Measurements from ENCODE around the gene TTC28.

TTC28 gene

GRCh38 chr22:28123989-28124766 lies 555.5 kb downstream of the TTC28 start:
- Histone ChIP-seq H3K9me2 (replicated peaks; ENCODE audit: low read depth, low read length) (no peaks in the 10 kb centered on the region), H3K79me2 (ENCODE audit: insufficient read depth, low read length) (peaks cover 31% of the 10 kb centered on the region), H3K36me3 (ENCODE audit: insufficient read depth, low read length) (0 out of 2 replicates have a peak, but pooled peaks cover 4% of the 10 kb centered on the region), H3F3A (ENCODE audit: low read depth) (no peaks in the 10 kb centered on the region), H3K4me2 (ENCODE audit: low read depth, low read length, poor library complexity, severe bottlenecking) (no peak overlapping the region), H2AFZ (ENCODE audit: low read length) (no peak overlapping the region), H3K27me3 (ENCODE audit: insufficient read depth, low read length, poor library complexity, severe bottlenecking) (no peaks in the 10 kb centered on the region), H3K9me3 (ENCODE audit: insufficient read depth, low read depth, low read length) (no peaks in the 10 kb centered on the region), H4K20me1 (ENCODE audit: insufficient read depth, low read length, poor library complexity, severe bottlenecking) (peaks cover 4% of the 10 kb centered on the region), H3K4me1 (ENCODE audit: insufficient read depth, low read length, poor library complexity, severe bottlenecking) (peaks cover 6% of the 10 kb centered on the region), H3K4me3 (ENCODE audit: low read length, poor library complexity, severe bottlenecking) (no peak overlapping the region), H3K9ac (ENCODE audit: low read depth, low read length, poor library complexity, severe bottlenecking) (no peak overlapping the region)
- no peak for TF ChIP-seq CTCF (conservative IDR thresholded peaks at IDR 0.05; ENCODE audit: low read length)
- TF ChIP-seq EZH2phosphoT487 (IDR thresholded peaks at IDR 0.05; ENCODE audit: borderline replicate concordance) = no peak

DNA sequence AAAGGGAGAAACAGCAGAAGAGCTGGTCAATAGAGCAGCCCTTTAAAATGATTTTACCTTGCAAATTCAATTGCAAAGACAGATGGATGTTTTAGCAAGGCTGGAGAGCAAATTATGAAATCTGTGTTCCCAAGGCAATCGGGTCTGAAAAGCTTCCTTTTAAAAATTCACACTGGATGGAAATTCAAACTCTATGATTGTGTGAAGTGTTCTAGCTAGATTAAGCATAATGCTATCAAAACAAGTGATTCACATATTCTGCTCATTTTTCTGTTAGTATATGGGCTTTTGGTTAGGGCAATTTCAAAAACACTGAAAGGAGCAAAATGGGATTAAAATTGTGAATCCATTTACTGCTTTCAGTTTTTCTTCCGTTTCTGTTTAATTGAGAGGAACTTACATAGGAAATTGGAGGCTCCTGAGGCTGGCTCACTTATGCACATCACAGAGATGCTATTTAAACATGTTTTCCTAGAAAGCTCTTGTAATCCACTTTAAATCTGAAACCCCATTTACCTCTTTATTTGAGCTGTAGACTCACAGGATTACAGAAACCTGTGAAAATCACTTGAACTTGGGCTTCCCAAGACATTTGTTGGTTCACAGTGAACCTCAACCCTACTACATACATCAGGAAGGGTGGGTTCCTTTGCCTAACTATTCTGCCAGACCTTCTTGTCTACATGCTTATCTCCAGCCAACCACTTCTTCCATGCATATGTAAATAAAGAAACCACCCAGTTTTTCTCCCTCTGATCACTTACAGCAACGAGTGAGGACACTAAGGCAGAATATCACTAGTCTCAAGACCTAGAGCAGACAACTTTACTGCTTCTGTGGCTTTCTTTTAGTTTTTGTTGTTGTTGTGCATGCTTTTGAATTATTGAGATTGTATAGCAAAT lies 558.7 kb downstream of the TTC28 start:
- Histone ChIP-seq H3K36me3 (ENCODE audit: insufficient read depth, low read length) (peaks cover 10% of the 10 kb centered on the region; the same call in 1 of the 2 replicates), H4K20me1 (ENCODE audit: insufficient read depth, low read length, poor library complexity, severe bottlenecking) (peaks cover 4% of the 10 kb centered on the region), H3K27me3 (ENCODE audit: insufficient read depth, low read length, poor library complexity, severe bottlenecking) (no peaks in the 10 kb centered on the region), H3K4me3 (ENCODE audit: low read length, poor library complexity, severe bottlenecking) (no peak overlapping the region), H2AFZ (ENCODE audit: low read length) (no peak overlapping the region), H3K9me2 (replicated peaks; ENCODE audit: low read depth, low read length) (no peaks in the 10 kb centered on the region), H3K4me2 (ENCODE audit: low read depth, low read length, poor library complexity, severe bottlenecking) (no peak overlapping the region), H3K4me1 (ENCODE audit: insufficient read depth, low read length, poor library complexity, severe bottlenecking) (peaks cover 8% of the 10 kb centered on the region), H3K9ac (ENCODE audit: low read depth, low read length, poor library complexity, severe bottlenecking) (no peak overlapping the region), H3K79me2 (ENCODE audit: insufficient read depth, low read length) (peaks cover 32% of the 10 kb centered on the region; the same call in 1 of the 2 replicates), H3K9me3 (ENCODE audit: insufficient read depth, low read depth, low read length) (no peaks in the 10 kb centered on the region), H3F3A (ENCODE audit: low read depth) (no peaks in the 10 kb centered on the region)
- TF ChIP-seq EZH2phosphoT487 (IDR thresholded peaks at IDR 0.05; ENCODE audit: borderline replicate concordance) (no peak), CTCF (conservative IDR thresholded peaks at IDR 0.05; ENCODE audit: low read length) (no peak)

- Histone ChIP-seq H3K9me3 (ENCODE audit: insufficient read depth, low read depth, low read length) (no peaks in the 10 kb centered on the region), H3K9me2 (replicated peaks; ENCODE audit: low read depth, low read length) (no peaks in the 10 kb centered on the region), H2AFZ (ENCODE audit: low read length) (no peak overlapping the region), H3K4me2 (ENCODE audit: low read depth, low read length, poor library complexity, severe bottlenecking) (no peak overlapping the region), H3K27me3 (ENCODE audit: insufficient read depth, low read length, poor library complexity, severe bottlenecking) (no peaks in the 10 kb centered on the region), H4K20me1 (ENCODE audit: insufficient read depth, low read length, poor library complexity, severe bottlenecking) (peaks cover 4% of the 10 kb centered on the region), H3F3A (ENCODE audit: low read depth) (no peaks in the 10 kb centered on the region), H3K9ac (ENCODE audit: low read depth, low read length, poor library complexity, severe bottlenecking) (no peak overlapping the region), H3K79me2 (ENCODE audit: insufficient read depth, low read length) (peaks cover 32% of the 10 kb centered on the region; the same call in 1 of the 2 replicates), H3K4me3 (ENCODE audit: low read length, poor library complexity, severe bottlenecking) (no peak overlapping the region), H3K36me3 (ENCODE audit: insufficient read depth, low read length) (peaks cover 10% of the 10 kb centered on the region; the same call in 1 of the 2 replicates), H3K4me1 (ENCODE audit: insufficient read depth, low read length, poor library complexity, severe bottlenecking) (peaks cover 8% of the 10 kb centered on the region)
- TF ChIP-seq CTCF (conservative IDR thresholded peaks at IDR 0.05; ENCODE audit: low read length) (no peak), EZH2phosphoT487 (IDR thresholded peaks at IDR 0.05; ENCODE audit: borderline replicate concordance) (no peak)
Measured at GRCh38 chr22:28118957-28119631, 560.5 kb downstream of the TTC28 start.

All from Loucy (cell line).